GM11168 (cell line): Measurements from ENCODE around the gene KRT7.
"Not testable (repeated sequence)": the region's sequence is repeated elsewhere in the genome, so short reads cannot be mapped to it uniquely, and the experiment has no call there.

ENCODE experiments used
- in situ Hi-C: fragments of 300-500 bp; cut with MboI; formaldehyde crosslinking; loops from one replicate; pipeline ENCODE4 v1.12.0; 2022; ENCODE audit warnings: low sequenced_read_pairs; ENCODE audit not compliant: unreplicated experiment

KRT7 gene

DNA sequence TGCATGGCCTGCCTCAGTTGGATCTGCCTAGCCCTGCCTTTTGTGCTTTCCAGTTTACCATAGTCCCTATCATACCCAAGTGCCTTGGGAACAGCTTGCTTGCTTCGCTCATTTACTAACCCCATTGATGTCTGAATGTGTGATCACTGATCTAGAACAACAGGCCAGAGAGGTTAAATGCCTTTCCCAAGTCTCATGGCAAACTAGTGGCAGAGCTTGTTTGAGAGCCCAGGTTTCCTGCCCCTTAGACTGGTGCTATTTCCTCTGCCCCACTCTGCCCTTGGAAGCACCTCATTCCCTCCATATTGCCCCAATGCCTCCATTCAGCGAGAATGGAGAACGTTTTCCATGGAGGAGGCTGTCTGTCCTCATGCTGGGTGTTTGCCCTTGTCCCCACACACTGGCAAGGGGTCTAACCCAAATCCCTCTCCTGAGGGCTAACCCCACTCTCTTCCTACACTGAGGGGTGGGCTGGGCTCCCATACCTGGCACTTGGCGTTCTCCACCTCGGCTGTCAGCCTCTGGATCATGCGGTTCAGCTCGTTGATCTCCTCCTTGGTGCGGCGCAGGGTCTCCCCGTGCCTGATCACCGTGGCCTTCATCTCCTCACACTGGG is 19.8 kb downstream of the KRT7 start:
- in situ Hi-C loops: no loop called here

DNA sequence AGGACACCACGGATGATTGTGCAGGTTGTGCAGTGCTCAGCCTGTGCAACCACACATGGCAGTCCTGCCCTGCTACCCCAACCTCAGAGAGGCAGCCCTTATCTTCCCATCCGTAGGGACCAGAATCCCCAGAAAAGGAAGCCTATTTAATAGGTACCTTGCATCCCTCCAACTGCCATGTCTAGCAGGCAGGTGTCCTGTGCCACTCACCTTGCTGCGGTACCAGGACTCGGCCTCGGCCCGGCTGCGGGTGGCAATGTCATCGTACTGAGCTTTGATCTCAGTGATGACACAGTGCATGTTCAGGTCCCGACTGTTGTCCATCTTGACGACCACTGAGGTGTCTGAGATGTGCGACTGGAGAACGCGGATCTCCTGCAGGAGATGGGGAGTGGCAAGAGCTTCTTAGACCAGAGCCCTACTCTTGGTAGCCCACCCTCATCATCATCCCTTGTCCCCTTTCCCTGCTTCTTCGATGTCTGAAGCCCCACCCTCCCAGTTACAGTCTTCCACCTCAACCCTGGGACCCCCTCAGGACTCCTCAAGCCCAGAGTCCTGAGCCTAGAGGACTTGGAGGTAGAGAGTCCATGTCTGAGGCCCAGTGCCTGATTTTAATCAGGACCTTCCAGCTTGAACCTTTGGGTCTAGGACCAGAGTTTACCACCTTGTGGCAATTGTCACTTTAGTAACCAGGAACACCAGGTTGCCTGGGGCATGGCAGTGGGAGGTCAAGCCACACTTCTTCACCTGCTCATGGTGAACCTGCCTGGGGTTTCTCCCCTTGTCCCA is 20.5 kb downstream of the KRT7 start:
- in situ Hi-C loops: no loop called here

DNA sequence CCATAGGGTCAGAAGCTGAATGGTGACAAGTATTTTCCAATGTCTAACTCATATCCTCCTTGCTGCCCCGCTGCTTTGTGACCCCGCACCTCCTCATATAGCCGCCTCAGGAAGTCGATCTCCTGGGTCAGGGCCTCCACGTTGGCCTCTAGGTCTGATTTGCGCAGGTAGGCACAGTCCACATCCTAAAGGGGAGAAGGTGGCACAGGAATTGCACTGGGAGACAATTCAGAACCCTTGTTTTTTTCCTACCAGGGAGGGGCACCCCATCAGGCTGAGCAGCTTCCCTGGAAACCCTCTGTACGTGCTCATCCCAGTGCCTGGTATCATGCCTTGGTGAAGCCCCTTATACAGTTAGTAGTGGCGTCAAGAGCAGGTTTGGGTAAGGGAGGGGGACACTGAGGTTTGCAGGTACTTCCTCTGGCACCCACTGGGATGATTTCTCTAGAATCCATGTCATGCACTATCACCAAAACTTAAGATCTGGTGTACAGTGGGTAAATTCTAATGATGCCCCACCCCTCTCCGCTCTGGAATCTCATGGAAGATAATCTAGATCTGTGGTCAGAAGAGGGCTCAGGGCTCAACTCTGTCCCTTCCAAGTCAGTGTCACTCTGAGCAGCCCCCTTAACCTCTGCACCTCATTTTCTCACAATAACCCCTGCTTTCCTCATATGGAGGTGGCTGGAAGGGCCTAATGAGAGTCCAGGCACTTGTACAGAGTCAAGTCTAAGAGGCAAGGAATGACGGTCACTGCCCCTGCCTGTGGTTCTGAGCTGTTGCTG is 21.3 kb downstream of the KRT7 start:
- in situ Hi-C loops: no loop called here

DNA sequence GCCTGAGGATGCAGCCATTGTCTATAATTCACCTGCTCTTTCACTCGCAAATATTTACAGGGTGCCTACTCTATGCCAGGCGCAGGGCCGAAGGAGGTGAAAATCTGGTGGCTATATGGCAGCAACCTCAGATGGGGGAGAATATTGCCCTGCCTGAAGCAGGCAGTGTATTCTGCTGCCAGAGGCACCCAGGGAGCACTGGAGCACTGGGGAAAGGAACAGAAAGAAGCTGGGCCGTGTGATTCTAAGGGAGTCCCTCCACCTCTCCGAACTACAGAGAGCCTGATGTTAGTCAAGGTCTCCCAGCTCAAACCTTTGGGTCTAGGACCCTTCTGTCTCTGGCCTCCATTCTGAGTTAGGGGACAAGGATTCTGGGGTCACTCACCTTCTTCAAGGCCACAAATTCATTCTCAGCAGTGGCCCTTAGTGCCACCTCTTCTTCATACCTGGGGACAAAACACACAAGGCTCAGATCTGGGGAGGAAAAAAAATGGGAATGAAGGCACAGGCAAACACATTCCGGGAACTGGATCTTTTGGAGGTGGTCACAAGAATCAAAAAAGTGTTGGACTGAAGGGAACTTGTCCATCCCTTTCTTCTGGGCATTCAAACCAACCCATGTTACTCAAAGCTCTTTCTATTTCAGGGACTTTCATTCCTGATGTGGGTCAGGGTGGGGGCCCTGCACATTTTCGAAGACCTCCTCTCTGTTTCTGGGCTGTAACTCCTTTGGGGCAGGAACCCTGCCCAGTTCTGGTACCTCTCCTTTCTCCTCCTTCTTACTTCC is 22.1 kb downstream of the KRT7 start:
- in situ Hi-C loops: no loop called here

DNA sequence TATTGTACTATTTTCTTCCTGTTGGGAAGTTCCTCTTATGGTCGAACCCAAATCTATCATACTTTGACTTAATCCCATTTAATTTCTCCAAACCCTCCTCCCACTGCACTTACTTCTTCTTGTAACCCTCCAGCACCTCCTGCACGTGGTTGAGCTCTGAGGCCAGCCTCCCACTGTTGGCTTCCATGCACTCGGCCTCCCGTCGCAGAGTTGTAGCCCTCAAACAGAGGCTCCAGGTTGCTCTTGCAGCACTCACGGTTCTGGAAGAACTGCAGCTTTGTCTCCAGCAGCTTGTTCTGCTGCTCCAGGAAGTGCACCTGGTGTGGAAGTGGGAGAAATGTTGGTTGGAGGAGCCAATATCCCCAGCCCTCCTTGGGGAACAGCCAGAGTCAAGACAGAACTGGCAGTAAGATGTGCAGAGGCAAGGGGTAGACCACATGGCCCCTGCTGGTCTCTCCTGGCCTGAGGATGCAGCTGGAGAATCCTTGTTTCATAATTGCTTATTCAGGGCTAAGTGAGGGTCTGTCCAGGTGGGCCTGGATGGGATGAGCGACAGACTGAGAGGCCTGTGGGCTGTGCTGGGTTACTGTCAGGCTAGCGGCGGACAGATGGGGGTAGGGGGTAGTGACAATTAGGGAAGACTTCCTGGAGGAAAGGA is 23.0 kb downstream of the KRT7 start:
- in situ Hi-C loops: no loop called here

DNA sequence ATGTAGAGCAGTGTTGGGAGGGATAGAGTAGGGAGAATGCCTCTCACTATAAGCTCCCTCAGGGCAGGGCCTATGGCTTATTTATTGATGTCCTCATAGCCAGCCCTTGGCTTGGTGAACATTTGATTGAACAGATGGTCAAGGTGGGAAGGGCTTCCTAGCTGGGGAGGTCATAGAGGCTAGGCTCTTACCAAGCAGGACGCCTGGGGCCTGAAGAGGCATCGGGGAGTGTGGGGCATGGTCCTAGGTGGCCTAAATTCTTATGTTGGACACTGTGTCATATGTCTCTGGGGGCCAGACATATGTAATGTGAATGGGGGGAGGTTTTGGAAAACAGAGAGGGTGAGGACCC is 23.5 kb downstream of the KRT7 start:
- in situ Hi-C loops: no loop called here

DNA sequence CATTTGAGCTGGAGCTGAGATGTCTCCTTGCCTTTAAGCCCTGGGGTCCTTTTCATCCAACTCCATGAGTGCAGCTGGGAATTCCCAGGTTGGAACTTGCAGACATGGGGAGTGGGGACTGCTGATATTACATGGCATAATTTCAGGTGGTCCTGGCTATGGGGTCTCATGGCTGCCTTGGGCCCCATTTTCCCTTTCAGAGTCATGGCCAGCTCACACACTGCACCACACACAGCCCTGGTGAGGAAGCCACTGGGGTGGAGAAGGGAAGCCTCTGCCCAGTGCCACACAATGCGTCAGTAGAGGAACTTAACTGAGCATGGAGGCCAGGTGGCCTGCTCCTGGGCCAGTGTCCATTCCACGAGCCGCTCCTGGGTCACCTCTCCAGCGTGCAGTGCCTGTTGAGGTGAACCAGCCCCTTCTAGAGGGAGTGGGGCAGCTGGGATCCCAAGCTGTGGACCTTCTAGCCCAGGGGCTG is 24.1 kb downstream of the KRT7 start:
- in situ Hi-C loops: no loop called here

DNA sequence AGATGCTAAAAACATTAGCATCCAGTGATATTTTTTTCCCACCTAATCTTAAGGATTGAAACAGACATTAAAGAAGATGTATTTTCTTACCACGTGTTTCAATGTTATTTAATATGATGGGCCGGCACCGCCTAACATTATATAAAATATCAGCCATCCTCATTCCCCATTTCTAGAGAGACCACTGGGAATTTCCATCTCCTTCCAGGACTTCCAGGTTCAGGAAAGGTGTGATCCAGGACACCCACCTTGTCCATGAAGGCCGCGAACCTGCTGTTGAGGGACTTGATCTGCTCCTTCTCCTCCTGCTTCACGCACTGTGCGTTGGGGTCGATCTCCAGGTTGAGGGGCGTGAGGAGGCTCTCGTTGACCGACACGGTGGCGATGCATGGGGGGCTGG is 24.9 kb downstream of the KRT7 start:
- in situ Hi-C loops: not testable (repeated sequence)

DNA sequence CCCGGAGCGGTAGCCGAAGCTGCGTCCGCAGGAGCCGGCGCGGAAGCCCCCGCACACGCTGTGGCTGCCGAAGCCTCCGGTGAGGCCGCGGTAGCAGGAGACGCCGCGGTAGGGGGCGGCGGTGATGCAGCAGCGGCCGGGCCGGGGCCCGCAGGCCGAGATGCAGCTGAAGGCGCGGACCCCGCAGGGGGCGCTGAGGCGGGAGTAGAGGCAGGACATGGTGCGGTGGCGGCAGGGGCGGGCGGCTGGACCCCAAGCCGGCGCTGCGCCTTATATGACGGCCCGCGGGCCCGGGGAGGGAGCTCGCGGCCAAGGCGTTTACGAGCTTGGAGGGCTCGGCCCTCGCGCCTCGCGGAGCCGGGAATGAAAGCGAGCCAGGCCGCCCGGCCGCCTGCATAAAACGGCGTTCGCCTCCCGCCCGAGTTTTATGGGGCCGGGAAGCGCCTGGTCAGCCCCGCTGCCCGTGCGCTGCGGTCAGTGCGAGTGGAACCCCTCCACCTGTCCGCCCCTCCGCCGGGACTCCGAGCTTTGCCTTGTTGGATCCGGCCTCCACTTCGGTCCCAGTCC is 25.4 kb downstream of the KRT7 start:
- in situ Hi-C loops: no loop called here

DNA sequence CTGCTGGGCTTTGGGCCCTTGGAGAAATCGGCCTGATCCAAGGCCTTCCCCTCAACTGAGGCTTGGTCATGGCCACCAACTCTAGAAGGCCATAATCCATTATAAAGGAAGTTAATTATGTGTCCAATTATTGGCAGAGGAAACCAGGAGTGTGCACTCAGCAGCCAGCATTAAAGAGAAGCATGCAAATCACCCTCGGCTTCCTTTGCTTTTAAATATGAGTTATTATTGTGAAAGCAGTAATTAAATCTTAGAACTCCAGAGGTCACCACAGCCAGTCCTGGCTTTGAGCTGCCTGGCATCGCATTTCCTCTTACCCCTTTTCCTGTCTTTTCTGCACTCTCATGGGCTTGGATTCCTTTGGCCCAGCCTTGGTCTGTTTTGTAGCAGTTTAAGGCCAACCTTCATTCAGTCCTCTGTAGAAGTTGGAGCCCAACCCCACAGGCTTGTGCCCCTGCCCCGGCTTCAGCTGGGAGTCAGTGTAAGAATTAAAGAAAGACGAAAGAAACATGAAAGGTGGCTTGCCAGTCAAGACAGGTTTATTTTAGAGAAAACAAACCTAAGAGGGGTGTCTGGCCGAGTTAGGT is 26.7 kb downstream of the KRT7 start:
- in situ Hi-C loops: no loop called here

DNA sequence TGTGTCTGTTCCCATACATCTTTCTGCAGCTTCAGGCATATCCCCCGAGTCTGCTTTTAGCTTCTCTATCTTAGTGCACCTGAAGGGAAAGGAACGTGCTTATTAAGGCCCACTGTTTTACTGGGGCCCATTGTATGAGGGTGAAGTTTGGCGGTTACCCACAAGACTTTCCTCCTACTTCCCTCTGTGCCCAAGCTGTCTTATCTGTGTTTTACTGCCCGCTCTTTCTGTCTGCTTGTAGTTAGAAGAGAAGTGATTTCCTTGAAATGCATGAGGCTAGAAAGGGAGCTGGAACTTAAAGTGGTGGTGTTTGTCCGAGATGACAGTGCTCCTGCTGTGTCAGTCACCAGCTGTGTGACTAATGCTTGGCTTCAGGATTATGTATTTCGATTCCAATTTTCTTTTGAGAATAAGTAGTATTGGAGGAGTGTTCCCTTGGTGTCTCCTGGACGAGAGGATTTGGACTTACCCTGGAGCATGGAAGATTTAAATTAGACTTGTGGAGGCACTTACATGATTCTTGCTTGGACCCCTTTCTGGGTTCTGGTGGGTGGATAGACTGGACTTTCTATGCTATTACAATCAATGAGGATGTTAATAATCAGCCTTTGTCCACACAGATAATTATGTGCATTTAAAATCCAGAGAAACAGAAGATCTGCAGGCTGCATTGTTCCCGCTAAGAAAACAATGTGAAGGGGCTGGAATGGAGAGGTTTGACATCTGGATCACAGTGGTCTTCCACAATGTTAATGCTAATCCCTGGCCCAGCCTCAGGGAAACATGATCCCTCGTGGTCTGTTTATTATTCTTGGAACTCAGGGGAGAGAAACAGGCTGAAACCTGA is 27.5 kb downstream of the KRT7 start:
- in situ Hi-C loops: no loop called here

DNA sequence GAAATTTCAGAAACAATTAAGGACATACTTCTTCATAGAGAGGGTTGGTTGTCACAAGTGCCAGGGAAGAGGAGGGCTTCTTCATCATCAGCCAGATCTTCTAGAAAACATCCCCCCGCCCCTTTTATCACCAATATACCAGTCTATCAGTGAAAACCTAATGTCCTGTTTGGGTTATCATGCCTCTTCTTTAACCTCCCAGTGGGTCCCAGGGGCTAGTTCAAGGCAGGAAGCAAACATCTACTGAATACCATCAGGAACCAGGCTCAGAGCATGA is 28.1 kb downstream of the KRT7 start:
- in situ Hi-C loops: no loop called here

DNA sequence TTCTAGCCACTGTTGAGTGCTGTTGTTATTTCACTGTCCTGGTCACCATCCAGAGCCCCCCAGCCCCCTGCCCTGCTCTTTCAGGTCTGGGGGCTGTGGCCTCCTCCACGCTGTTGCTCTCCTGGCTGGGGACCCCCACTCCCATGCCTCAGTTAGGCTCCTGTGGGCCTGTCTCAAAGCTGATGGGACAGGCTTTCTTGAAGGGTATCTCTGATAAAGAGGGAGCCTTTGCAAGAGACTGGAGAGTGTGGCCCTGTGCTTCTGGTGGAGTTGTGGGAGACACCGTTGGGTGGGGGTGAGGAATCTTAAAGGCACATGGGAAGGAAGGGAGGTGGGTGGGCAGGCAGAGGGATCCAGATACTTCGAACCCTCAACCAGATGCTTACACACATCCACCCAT is 29.2 kb downstream of the KRT7 start:
- in situ Hi-C loops: no loop called here

DNA sequence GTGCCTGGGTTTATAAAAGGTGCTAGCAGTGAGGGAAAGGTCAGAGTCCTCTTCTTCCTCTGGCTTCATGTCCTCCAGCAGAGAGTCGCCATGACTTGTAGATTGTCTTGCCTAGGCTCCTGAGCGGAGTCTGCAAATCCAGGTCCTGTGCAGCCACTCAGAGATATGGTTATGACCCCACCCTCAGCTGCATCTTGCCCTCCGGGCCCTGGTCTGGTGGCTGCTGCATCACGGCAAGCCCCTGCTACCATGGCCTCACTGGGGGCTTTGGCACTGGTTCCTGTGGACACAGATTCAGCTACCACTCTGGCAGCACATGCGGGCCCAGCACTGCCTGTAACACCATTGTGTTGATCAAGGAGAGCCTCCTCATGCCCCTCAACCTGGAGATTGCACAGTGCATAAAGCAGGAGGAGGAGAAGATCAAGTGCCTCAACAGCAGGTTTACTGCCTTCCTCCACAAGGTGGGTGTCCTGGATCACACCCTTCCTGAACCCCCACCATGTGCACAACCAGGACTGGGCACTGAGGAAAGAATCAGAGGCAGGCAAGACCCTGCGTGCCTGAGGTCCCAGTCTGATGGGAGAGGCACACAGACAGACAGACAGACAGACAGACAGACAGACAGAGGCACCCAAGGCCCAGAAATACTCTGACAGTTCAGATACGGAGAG is 30.9 kb downstream of the KRT7 start:
- in situ Hi-C loops: no loop called here

DNA sequence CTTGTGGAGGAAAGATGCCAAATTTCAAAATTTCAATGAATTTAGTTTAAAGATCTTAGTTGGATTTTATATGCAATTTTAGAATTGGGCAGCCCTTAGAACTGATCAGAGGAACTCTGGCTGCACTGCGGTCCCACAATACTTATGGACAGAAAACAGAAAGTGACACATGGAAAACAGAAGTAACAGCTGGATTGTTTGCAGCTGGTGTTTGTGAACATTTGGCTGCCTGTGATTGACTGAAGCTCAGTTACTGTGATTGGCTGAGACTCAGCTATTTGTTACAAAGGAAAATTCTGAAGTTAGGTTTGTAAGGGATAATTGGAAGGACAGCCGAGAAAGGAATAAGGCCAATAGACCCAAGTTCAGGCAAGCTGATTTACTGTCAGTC is 31.4 kb downstream of the KRT7 start:
- in situ Hi-C loops: no loop called here

DNA sequence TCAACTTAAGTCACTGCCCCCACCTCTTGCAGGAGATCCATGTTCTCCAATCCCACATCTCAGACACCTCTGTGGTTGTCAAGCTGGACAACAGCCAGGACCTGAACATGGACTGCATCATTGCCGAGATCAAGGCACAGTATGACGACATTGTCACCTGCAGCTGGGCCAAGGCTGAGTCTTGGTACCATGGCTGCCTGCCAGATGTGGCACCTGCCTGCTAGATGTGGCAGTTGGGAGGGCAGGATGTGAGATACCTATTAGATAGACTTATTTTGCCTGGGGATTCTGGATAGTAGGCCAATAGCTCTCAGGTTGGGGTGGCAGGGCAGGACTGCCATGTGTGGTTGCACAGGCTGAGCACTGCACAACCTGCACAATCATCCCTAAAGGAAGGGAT is 33.5 kb downstream of the KRT7 start:
- in situ Hi-C loops: no loop called here

DNA sequence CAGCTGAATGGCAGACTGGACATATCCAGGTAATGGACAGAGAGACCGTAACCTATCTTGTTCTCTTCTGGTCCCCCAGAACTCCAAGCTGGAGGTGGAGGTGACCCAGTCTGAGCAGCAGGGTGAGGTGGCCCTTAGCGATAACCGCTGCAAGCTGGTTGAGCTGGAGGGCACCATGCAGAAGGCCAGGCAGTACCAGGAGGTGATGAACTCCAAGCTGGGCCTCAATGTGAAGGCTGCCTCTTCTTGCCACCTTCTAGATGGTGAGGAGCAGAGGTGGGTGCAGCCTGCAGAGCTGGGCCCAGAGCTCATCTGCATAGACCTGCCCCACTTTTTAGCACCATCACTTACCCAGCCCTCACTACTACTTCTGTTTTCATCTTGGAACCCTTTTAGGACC is 34.2 kb downstream of the KRT7 start:
- in situ Hi-C loops: no loop called here

DNA sequence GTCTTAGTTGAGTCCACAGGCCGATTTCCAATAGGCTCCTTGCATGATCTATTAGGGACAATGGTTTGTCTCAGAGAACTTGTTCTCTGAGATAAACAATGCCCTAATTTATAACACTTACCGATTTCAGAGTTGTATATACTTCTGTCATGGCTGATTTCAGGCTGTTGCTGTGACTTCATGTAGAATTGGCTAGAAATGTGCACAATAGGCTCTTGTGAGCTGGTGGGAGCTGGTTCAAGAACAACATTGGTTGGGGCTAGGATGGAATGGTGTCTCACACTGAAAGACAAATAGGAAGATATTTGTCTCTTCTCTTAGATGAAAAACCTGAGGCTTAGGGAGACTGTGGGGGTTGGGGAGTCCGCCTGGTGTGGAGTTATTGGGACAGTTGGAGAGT is 34.7 kb downstream of the KRT7 start:
- in situ Hi-C loops: no loop called here
